Smooth muscle cell (in vitro differentiated cells): ENCODE measurements around the gene BRCA2. TPM values are rescaled to one million over a fixed set of nuclear protein-coding genes. Genes with fewer than 3 reads are reported as not detected.

Experiments used
- DNase-seq: peaks from one replicate; lab custom pipeline; 2025; ENCODE audit not compliant: unreplicated experiment; lab: John Stamatoyannopoulos, UW
- H2AFZ ChIP-seq: fragments of 200-600 bp; sonication (generic); 2 replicates; pipeline ENCODE4 v1.6.0; 2016; ENCODE audit warnings: antibody characterized with exemption, low read depth, mild to moderate bottlenecking
- H3F3A ChIP-seq: fragments of 200-600 bp; sonication (generic); 2 replicates; pipeline ENCODE4 v1.6.0; 2017; ENCODE audit warnings: antibody characterized with exemption, low read depth
- H3K27ac ChIP-seq: fragments of 200-600 bp; sonication (generic); 2 replicates; pipeline ENCODE4 v1.5.1; 2016; ENCODE audit warnings: low read depth, mild to moderate bottlenecking
- H3K27me3 ChIP-seq: fragments of 200-600 bp; sonication (generic); 2 replicates; pipeline ENCODE4 v1.6.1; 2016; ENCODE audit warnings: low read depth, mild to moderate bottlenecking
- H3K36me3 ChIP-seq: fragments of 200-600 bp; sonication (generic); 2 replicates; pipeline ENCODE4 v1.5.1; 2016; ENCODE audit warnings: low read depth
- H3K4me1 ChIP-seq: fragments of 200-600 bp; sonication (generic); 2 replicates; pipeline ENCODE4 v1.5.1; 2016; ENCODE audit warnings: low read depth
- H3K4me2 ChIP-seq: fragments of 200-600 bp; sonication (generic); 2 replicates; pipeline ENCODE4 v1.6.0; 2016; ENCODE audit warnings: mild to moderate bottlenecking
- H3K4me3 ChIP-seq: fragments of 200-600 bp; sonication (generic); 2 replicates; pipeline ENCODE4 v1.5.1; 2016; ENCODE audit warnings: mild to moderate bottlenecking
- H3K79me2 ChIP-seq: fragments of 200-600 bp; sonication (generic); 2 replicates; pipeline ENCODE4 v1.6.0; 2016; ENCODE audit warnings: low read depth, mild to moderate bottlenecking
- H3K9ac ChIP-seq: fragments of 200-600 bp; sonication (generic); 2 replicates; pipeline ENCODE4 v1.6.0; 2016; ENCODE audit warnings: low read depth
- H3K9me3 ChIP-seq: fragments of 200-600 bp; sonication (generic); replicated peaks from 2 replicates; pipeline ENCODE4 v1.5.1; 2016; ENCODE audit warnings: low read depth
- H4K20me1 ChIP-seq: fragments of 200-600 bp; sonication (generic); 2 replicates; pipeline ENCODE4 v1.6.0; 2016; ENCODE audit warnings: low read depth
- WGBS: methylation state at CpG from one replicate; pipeline ENCODE4 v1.1.7; 2016; ENCODE audit warnings: low lambda C conversion rate; 5-methylcytosine and 5-hydroxymethylcytosine counted together
- polyA plus RNA-seq: library from polyadenylated mRNA; unstranded; fragments of >200 nt; fragmentation: Nextera tagmentation; extraction: Ambion mirVana; gene quantifications from 2 replicates; pipeline ENCODE4 v1.2.1, GENCODE V29; 2016
- total RNA-seq: library from RNA; depleted of rRNA; stranded (reverse); fragments of >200 nt; gene quantifications from 2 replicates; pipeline ENCODE4 v1.2.3, GENCODE V29; 2014
- TF ChIP-seq, protein P1 (sequence below): fragments of 200-600 bp; sonication (generic); IDR thresholded peaks from 2 replicates; pipeline ENCODE4 v1.5.1; 2017; ENCODE audit warnings: borderline replicate concordance, mild to moderate bottlenecking, antibody characterized with exemption; ENCODE audit not compliant: insufficient read depth, poor library complexity, severe bottlenecking

Gene BRCA2
- total and polyA plus RNA-seq, 2 experiments from 2014 or later = 1.7 to 4.4 TPM

DNA sequence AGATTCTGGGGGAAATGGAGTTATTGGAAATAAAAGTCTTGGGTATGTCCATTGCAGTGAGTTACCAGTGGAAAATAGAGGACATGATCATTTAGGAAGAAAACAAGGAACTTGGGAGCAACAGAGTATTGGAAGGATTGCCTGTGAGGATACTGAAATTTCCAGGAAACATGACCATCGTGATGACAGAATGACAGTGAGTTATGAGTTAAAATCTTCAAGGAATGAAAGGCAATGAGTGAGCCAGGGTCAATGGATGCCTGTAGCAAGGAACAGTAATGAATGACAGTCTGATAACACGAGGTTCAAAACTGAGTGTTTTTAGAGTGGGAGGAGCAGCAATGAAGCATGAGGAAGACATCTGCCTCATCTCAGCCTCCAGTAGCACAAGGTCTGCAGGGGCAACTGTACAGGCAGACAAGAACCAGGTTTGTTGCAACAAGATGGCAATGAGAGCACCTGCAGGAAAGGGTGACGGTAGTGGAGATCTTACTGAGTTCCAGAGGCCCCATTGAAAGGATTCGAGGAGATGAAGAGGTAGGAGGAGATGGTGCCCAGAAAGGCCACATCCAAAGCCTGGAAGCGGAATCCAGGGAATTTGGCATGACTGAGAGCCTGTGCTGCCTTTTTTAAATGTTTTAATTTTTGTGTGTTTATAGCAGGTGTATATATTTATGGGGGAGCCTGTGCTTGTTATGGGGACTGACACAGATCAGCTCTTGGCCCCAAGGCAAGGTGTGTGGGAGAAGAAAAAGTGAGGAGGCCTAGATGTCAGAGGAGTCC, 68.7 kb downstream of the BRCA2 start:
- Histone ChIP-seq H3K36me3 (no peaks in the 10 kb centered on the region), H3F3A (no peaks in the 10 kb centered on the region), H2AFZ (no peak overlapping the region), H3K27ac (no peak overlapping the region), H3K27me3 (no peaks in the 10 kb centered on the region), H3K4me3 (no peak overlapping the region), H3K9ac (no peak overlapping the region), H4K20me1 (no peaks in the 10 kb centered on the region), H3K9me3 (no peaks in the 10 kb centered on the region), H3K4me1 (no peaks in the 10 kb centered on the region), H3K4me2 (no peak overlapping the region), H3K79me2 (no peaks in the 10 kb centered on the region)
- no peak for DNase-seq
- TF ChIP-seq, protein P1, sequence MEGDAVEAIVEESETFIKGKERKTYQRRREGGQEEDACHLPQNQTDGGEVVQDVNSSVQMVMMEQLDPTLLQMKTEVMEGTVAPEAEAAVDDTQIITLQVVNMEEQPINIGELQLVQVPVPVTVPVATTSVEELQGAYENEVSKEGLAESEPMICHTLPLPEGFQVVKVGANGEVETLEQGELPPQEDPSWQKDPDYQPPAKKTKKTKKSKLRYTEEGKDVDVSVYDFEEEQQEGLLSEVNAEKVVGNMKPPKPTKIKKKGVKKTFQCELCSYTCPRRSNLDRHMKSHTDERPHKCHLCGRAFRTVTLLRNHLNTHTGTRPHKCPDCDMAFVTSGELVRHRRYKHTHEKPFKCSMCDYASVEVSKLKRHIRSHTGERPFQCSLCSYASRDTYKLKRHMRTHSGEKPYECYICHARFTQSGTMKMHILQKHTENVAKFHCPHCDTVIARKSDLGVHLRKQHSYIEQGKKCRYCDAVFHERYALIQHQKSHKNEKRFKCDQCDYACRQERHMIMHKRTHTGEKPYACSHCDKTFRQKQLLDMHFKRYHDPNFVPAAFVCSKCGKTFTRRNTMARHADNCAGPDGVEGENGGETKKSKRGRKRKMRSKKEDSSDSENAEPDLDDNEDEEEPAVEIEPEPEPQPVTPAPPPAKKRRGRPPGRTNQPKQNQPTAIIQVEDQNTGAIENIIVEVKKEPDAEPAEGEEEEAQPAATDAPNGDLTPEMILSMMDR = no peak
- 89% methylated on average over 5 of the region's 5 CpGs for WGBS

DNA sequence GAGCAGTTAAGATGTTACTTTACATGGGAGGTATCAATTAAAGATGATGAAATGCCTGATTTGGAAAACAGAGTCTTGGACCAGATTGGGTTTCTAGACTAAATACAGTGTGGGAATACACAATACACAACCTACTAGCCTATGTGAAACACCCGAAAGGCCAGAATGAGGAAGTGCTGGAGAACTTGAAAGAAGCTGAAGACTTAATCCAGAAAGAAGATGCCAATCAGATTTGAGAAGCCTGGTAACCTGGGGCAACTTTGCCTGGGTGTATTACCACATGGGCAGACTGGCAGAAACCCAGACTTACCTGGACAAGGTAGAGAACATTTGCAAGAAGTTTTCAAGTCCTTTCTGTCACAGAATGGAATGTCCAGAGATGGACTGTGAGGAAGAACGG, 69.4 kb downstream of the BRCA2 start:
- H3K9me3 ChIP-seq = no peaks in the 10 kb centered on the region
- H2AFZ ChIP-seq = no peak overlapping the region
- TF ChIP-seq, protein P1 = no peak
- 87% methylated on average over 2 of the region's 2 CpGs for WGBS
- H3K9ac ChIP-seq = no peak overlapping the region
- no peaks in the 10 kb centered on the region for H3K79me2 ChIP-seq
- no peak overlapping the region for H3K27ac ChIP-seq
- no peaks in the 10 kb centered on the region for H3K4me1 ChIP-seq
- no peak overlapping the region for H3K4me2 ChIP-seq
- H3K4me3 ChIP-seq = no peak overlapping the region
- H3K36me3 ChIP-seq = no peaks in the 10 kb centered on the region
- no peaks in the 10 kb centered on the region for H4K20me1 ChIP-seq
- no peaks in the 10 kb centered on the region for H3K27me3 ChIP-seq
- no peak for DNase-seq
- H3F3A ChIP-seq = no peaks in the 10 kb centered on the region

DNA sequence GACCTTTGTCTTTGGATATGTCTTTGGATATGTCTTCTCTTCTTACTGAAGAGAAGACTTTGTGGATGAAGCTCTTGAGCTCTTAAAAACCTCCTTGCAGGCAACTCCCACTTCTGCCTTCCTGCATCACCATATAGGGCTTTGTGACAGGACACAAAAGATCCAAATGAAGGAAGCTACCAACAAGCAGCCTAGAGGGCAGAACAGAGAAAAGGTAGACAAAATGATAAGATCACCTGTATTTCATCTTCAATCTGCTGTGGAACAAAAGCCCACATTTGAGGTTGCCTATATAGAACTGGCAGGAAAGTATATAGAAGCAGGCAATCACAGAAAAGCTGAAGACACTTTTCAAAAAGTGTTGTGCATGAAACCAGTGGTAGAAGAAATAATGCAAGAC, 70.1 kb downstream of the BRCA2 start:
- no peak for DNase-seq
- Histone ChIP-seq H3F3A (no peaks in the 10 kb centered on the region), H4K20me1 (no peaks in the 10 kb centered on the region), H3K9ac (no peak overlapping the region), H3K79me2 (no peaks in the 10 kb centered on the region), H3K27ac (no peak overlapping the region), H3K27me3 (no peaks in the 10 kb centered on the region), H3K4me1 (no peaks in the 10 kb centered on the region), H2AFZ (no peak overlapping the region), H3K4me3 (no peak overlapping the region), H3K36me3 (no peaks in the 10 kb centered on the region), H3K4me2 (no peak overlapping the region), H3K9me3 (no peaks in the 10 kb centered on the region)
- TF ChIP-seq, protein P1 = no peak

DNA sequence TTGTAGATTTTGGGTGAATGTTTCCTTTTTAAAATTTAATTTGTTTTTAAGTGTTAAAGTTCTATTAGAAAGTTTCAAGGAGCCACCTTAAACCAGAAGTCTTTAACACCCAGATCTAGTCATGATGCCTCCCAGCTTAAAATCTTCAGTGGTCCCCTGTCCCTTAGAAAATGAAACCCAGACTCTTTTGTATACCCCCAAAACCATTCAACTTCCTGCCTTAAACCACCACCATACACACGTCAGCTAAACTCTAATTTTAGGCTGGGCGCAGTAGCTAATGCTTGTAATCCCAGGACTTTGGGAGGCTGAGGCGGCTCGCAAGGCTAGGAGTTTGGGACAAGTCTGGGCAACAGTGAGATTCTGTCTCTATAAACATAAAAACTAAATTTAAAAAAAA, 74.7 kb downstream of the BRCA2 start:
- Histone ChIP-seq H4K20me1 (no peaks in the 10 kb centered on the region), H3K4me2 (no peak overlapping the region), H3K27me3 (no peaks in the 10 kb centered on the region), H3K79me2 (no peaks in the 10 kb centered on the region), H3K9me3 (no peaks in the 10 kb centered on the region), H3K36me3 (no peaks in the 10 kb centered on the region), H3K4me3 (no peak overlapping the region), H3K9ac (no peak overlapping the region), H2AFZ (no peak overlapping the region), H3K4me1 (no peaks in the 10 kb centered on the region), H3K27ac (no peak overlapping the region), H3F3A (no peaks in the 10 kb centered on the region)
- DNase-seq = no peak
- 75% methylated on average over 4 of the region's 4 CpGs for WGBS
- TF ChIP-seq, protein P1 = no peak
